Mesothelial cell of epicardium (in vitro differentiated cells): Measurements from ENCODE around the gene CGB3. TPM values are rescaled to one million over a fixed set of nuclear protein-coding genes. Genes with fewer than 3 reads are reported as not detected.

ENCODE experiments used
- DNase-seq, 2 experiments: peaks; one replicate each; pipeline ENCODE4 v3.0.0; 2021; ENCODE audit warnings: low spot score in 2 of 2; ENCODE audit not compliant: unreplicated experiment in 2 of 2
- H3K27ac Mint-ChIP-seq: 2 replicates; pipeline ENCODE4 v1.8.0; 2021; ENCODE audit warnings: mixed read lengths
- H3K27me3 Mint-ChIP-seq: 2 replicates; pipeline ENCODE4 v1.8.0; 2021; ENCODE audit warnings: low read depth, mixed read lengths
- H3K36me3 Mint-ChIP-seq: 2 replicates; pipeline ENCODE4 v1.8.0; 2021; ENCODE audit warnings: mixed read lengths
- H3K4me1 Mint-ChIP-seq: 2 replicates; pipeline ENCODE4 v1.8.0; 2021; ENCODE audit warnings: mixed read lengths
- H3K4me3 Mint-ChIP-seq: 2 replicates; pipeline ENCODE4 v1.8.0; 2021; ENCODE audit warnings: mild to moderate bottlenecking, moderate library complexity, mixed read lengths
- H3K9me3 Mint-ChIP-seq: 2 replicates; pipeline ENCODE4 v1.8.0; 2021; ENCODE audit warnings: mixed read lengths
- total RNA-seq: library from RNA; stranded (reverse); gene quantifications from 3 replicates; pipeline ENCODE4 v1.2.1, GENCODE V29; 2021
- TF ChIP-seq, protein P1 (sequence below): fragments of 200-600 bp; sonication (generic); IDR thresholded peaks from one replicate; pipeline ENCODE4 v1.5.0; 2021; ENCODE audit warnings: antibody characterized with exemption; ENCODE audit not compliant: unreplicated experiment

Gene CGB3
- total RNA-seq, 1 donor from 2014 or later = not detected

DNA sequence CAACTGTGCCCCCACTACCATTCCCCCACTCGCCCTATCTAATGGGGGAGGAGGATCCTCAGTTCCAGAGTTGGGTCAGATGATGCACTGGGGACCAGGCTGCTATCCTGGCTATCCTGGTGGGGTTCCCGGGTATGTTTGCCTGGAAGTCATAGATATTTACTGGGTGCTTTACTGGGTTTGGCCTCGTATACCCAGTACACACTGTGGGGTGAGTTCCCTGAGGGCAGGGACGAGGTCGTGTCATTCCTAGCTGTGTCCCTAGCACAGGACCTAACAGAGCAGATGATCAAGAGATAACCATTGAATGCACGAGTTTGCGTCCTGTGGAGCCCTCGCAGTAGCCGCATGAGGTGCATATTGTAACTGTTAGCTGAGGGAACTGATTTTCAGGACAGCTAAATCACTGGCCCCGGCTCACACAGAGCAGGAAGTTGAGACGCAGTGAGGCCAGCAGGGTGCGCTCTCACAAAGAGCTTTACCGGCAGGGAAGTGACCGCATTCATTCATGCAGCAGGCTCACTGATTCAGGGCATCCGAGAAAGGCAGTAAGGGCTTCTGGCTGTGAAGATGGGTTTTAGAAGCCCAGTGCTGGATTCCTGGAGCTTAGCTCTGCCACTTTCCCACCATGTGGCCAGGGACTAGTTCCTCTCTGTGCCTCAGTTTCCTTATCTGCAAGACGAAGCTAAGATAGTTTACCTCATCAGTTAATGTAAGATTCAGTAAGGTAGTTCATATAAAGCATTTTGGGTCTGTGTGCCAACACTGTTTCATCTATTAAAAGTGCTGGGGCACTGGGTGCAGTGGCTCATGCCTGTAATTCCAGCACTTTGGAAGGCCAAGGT, 24.4 kb downstream of the CGB3 start:
- TF ChIP-seq, protein P1, sequence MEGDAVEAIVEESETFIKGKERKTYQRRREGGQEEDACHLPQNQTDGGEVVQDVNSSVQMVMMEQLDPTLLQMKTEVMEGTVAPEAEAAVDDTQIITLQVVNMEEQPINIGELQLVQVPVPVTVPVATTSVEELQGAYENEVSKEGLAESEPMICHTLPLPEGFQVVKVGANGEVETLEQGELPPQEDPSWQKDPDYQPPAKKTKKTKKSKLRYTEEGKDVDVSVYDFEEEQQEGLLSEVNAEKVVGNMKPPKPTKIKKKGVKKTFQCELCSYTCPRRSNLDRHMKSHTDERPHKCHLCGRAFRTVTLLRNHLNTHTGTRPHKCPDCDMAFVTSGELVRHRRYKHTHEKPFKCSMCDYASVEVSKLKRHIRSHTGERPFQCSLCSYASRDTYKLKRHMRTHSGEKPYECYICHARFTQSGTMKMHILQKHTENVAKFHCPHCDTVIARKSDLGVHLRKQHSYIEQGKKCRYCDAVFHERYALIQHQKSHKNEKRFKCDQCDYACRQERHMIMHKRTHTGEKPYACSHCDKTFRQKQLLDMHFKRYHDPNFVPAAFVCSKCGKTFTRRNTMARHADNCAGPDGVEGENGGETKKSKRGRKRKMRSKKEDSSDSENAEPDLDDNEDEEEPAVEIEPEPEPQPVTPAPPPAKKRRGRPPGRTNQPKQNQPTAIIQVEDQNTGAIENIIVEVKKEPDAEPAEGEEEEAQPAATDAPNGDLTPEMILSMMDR = peak; percentile 59
- no peak overlapping the region for H3K4me3 Mint-ChIP-seq
- H3K9me3 Mint-ChIP-seq = no peaks in the 10 kb centered on the region
- H3K27me3 Mint-ChIP-seq = no peaks in the 10 kb centered on the region
- H3K36me3 Mint-ChIP-seq = peaks cover 15% of the 10 kb centered on the region
- H3K4me1 Mint-ChIP-seq = peaks cover 6% of the 10 kb centered on the region
- DNase-seq = peak in 1 of 2 experiments; percentile 71
- H3K27ac Mint-ChIP-seq = peak overlapping the region; percentile 12

- peaks cover 15% of the 10 kb centered on the region for H3K4me1 Mint-ChIP-seq
- H3K4me3 Mint-ChIP-seq = no peak overlapping the region
- TF ChIP-seq, protein P1 = no peak
- H3K9me3 Mint-ChIP-seq = no peaks in the 10 kb centered on the region
- H3K36me3 Mint-ChIP-seq = peaks cover 9% of the 10 kb centered on the region
- no peak overlapping the region for H3K27ac Mint-ChIP-seq
- no peaks in the 10 kb centered on the region for H3K27me3 Mint-ChIP-seq
- no peak for DNase-seq
Observed at GRCh38 chr19:48997972-48998371, 26.2 kb downstream of the CGB3 start.

- Mint-ChIP-seq H3K4me1 (peaks cover 31% of the 10 kb centered on the region), H3K4me3 (peak overlapping the region; percentile 93), H3K9me3 (no peaks in the 10 kb centered on the region), H3K36me3 (peaks cover 5% of the 10 kb centered on the region), H3K27me3 (no peaks in the 10 kb centered on the region), H3K27ac (peak overlapping the region; percentile 99)
- TF ChIP-seq, protein P1 = no peak
- no peak for DNase-seq
Observed at GRCh38 chr19:48994035-48994386, 30.1 kb downstream of the CGB3 start.

GRCh38 chr19:48993175-48994034, 30.7 kb downstream of the CGB3 start, which contains the start of the genes GYS1 and RUVBL2:
TSS of gene GYS1 (minus strand) at chr19:48993309. CDS start at chr19:48993112, 197 bp downstream.
TSS of gene RUVBL2 (plus strand) at chr19:48993887. CDS start at chr19:48993912, 25 bp downstream.
- TF ChIP-seq, protein P1 = peak; percentile 95
- no peaks in the 10 kb centered on the region for H3K9me3 Mint-ChIP-seq

DNA sequence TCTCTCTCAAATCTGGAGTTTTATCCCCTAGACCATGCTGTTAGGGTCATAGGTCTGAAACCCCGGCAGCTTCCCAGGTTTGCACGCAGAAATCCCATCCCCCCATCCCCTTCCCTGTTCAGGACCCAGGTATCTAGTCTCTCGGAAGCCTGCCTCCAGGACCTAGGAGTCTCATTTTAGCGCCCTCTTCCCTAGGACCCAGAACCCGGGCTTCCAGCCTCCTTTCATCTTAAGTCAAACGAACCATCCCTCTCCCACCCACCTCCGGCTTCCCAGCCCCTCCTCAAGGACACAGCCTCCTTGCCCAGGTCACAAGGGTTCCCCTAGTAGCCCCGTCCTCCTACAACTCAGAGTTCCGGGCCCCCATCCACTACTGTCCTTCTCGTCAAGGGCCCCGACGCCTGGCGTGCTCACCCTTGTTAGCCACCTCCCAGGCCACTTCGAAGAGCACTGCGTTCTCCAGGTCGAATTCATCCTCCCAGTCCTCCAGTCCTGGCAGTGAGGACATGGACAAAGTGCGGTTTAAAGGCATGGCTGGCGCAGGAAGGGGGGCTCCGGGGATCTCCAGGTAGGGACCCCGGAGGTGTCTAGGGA, 31.5 kb downstream of the CGB3 start:
- Mint-ChIP-seq H3K27ac (peak overlapping the region; percentile 99), H3K36me3 (peaks cover 15% of the 10 kb centered on the region), H3K9me3 (no peaks in the 10 kb centered on the region), H3K27me3 (no peaks in the 10 kb centered on the region), H3K4me1 (peaks cover 31% of the 10 kb centered on the region), H3K4me3 (peak overlapping the region; percentile 93)
- TF ChIP-seq, protein P1 = no peak
- peak in 1 of 2 experiments; percentile 49 for DNase-seq

More at GRCh38 chr19:48993175-48994034, 30.7 kb downstream of the CGB3 start, which contains the start of the genes GYS1 and RUVBL2:
- Mint-ChIP-seq H3K36me3 (peaks cover 10% of the 10 kb centered on the region), H3K4me1 (peaks cover 31% of the 10 kb centered on the region), H3K27ac (peak within 1 kb of the TSS; percentile 99), H3K27me3 (no peaks in the 10 kb centered on the region), H3K4me3 (peak within 1 kb of the TSS; percentile 93)
- peak; percentile 99 for DNase-seq
